K562 (cell line): ENCODE measurements around the gene ABCC10. TPM values are rescaled to one million over a fixed set of nuclear protein-coding genes. Genes with fewer than 3 reads are reported as not detected.
A peak's percentile ranks its signal among the peaks of the same experiment; 100 is the strongest.

ENCODE experiments used
- ATAC-seq: fragments of 200-7000 bp; cut with Tn5 transposase; 3 replicates; pipeline ENCODE4 v1.9.1; 2020; ENCODE audit warnings: moderate library complexity
- BruUV-seq: library from RNA; stranded (reverse); fragments of 400-500 nt; replicated peaks from 2 replicates; lab custom pipeline; 2021; lab: Mats Ljungman, UMichigan
- CTCF ChIA-PET: fragments of 300-600 bp; formaldehyde crosslinking; extraction: SDS; loops from one replicate; lab custom pipeline; 2021; ENCODE audit warnings: low intra/inter-chr PET ratio; lab: Yijun Ruan, JAX
- POLR2A ChIA-PET: fragments of 300-600, 350-650 bp; sonication (Branson Sonifier 250); formaldehyde crosslinking; extraction: SDS; loops from one replicate; lab custom pipeline; 2021; ENCODE audit warnings: antibody characterized with exemption, inconsistent platforms; lab: Yijun Ruan, JAX
- DNase-seq, 4 experiments: peaks; one replicate each; pipeline versions ENCODE4 v3.0.0 to v3.0.0-alpha.2; 2011 to 2018; ENCODE audit warnings: low spot score in 3 of 4, mixed read lengths in 3 of 4; ENCODE audit errors: extremely low read depth in 1 of 4
- FAIRE-seq: peaks from 2 replicates; lab custom pipeline; 2011; peaks lifted over from hg19 to GRCh38; lab: Jason Lieb, UNC
- H2AFZ ChIP-seq: 2 replicates; pipeline ENCODE4 v1.6.0; 2011; ENCODE audit warnings: low read depth, low read length, control low read depth, inconsistent platforms
- H3K27ac ChIP-seq: fragments of 200-600 bp; 3 replicates; pipeline ENCODE4 v1.8.0; 2011; ENCODE audit warnings: low read depth, mild to moderate bottlenecking, control low read depth, inconsistent platforms, low read length, moderate library complexity, mixed read lengths; ENCODE audit errors: extremely low read depth
- H3K27me3 ChIP-seq, 2 experiments: fragments of 300-600 bp in 1 of 2; 2 replicates in 1 of 2; 3 replicates in 1 of 2; pipeline versions ENCODE4 v1.6.0 to v1.8.0; 2011; ENCODE audit warnings: inconsistent platforms in 2 of 2, low read length in 2 of 2, mild to moderate bottlenecking in 1 of 2, mixed read lengths in 1 of 2, moderate library complexity in 1 of 2; ENCODE audit not compliant: control insufficient read depth in 2 of 2, insufficient read depth in 2 of 2
- H3K36me3 ChIP-seq: fragments of 300-600 bp; 3 replicates; pipeline ENCODE4 v1.8.0; 2011; ENCODE audit warnings: mild to moderate bottlenecking, low read length, inconsistent platforms; ENCODE audit not compliant: control insufficient read depth, insufficient read depth
- H3K4me1 ChIP-seq, 2 experiments: fragments of 200-600 bp in 1 of 2; replicated peaks in 1 of 2; 2 replicates in 1 of 2; 3 replicates in 1 of 2; pipeline versions ENCODE4 v1.5.1 to v1.8.0; 2011; ENCODE audit warnings: inconsistent platforms in 2 of 2, low read length in 2 of 2, mild to moderate bottlenecking in 1 of 2, mixed read lengths in 1 of 2, moderate library complexity in 1 of 2; ENCODE audit not compliant: control insufficient read depth in 2 of 2, insufficient read depth in 2 of 2
- H3K4me2 ChIP-seq: 2 replicates; pipeline ENCODE4 v1.6.1; 2011; ENCODE audit warnings: low read length, control low read depth, inconsistent platforms, mixed read lengths; ENCODE audit not compliant: insufficient read depth
- H3K4me3 ChIP-seq: fragments of 200-600 bp; sonication (generic), shearing (Covaris generic); 2 replicates; pipeline ENCODE4 v1.5.1; 2016; ENCODE audit warnings: control low read depth, inconsistent platforms
- H3K79me2 ChIP-seq: fragments of 200-600 bp; 3 replicates; pipeline ENCODE4 v1.8.0; 2011; ENCODE audit warnings: low read length, inconsistent platforms; ENCODE audit not compliant: control insufficient read depth, insufficient read depth
- H3K9ac ChIP-seq, 2 experiments: 2 replicates each; pipeline versions ENCODE4 v1.6.0 to v1.6.1; 2011; ENCODE audit warnings: low read depth in 2 of 2, low read length in 2 of 2, control low read depth in 1 of 2, inconsistent platforms in 1 of 2, mild to moderate bottlenecking in 1 of 2, mixed read lengths in 1 of 2; ENCODE audit not compliant: insufficient read depth in 1 of 2
- H3K9me1 ChIP-seq: one replicate; pipeline ENCODE4 v1.6.0; 2011; ENCODE audit warnings: inconsistent platforms, mild to moderate bottlenecking, low read length, moderate library complexity; ENCODE audit not compliant: control insufficient read depth, insufficient read depth
- H3K9me3 ChIP-seq: replicated peaks from 2 replicates; pipeline ENCODE4 v1.5.1; 2011; ENCODE audit warnings: low read depth, low read length, inconsistent platforms; ENCODE audit not compliant: control insufficient read depth, insufficient read depth
- H4K20me1 ChIP-seq: replicated peaks from 2 replicates; pipeline ENCODE4 v1.6.1; 2011; ENCODE audit warnings: low read length, inconsistent platforms, mixed read lengths; ENCODE audit not compliant: control insufficient read depth, insufficient read depth
- HDAC2 ChIP-seq: fragments of 450-650 bp; IDR thresholded peaks from 2 replicates; pipeline ENCODE4 v1.6.1; 2016; ENCODE audit warnings: mild to moderate bottlenecking
- NR4A1 ChIP-seq, 2 experiments: fragments of 250-450 bp in 1 of 2; fragments of 450-650 bp in 1 of 2; sonication (Bioruptor Pico) in 1 of 2; IDR thresholded peaks; 2 replicates each; pipeline versions ENCODE4 v1.4.0 to v1.6.1; 2016 to 2020; ENCODE audit warnings: mild to moderate bottlenecking in 2 of 2, missing compliant biosample characterization in 1 of 2, missing genetic modification characterization in 1 of 2, moderate library complexity in 1 of 2
- POLR2AphosphoS2 ChIP-seq: IDR thresholded peaks from 2 replicates; pipeline ENCODE4 v1.6.1; 2012; ENCODE audit warnings: low read length, improper control_type of control experiment
- SIN3B ChIP-seq: fragments of 450-650 bp; IDR thresholded peaks from 2 replicates; pipeline ENCODE4 v1.6.1; 2017; ENCODE audit warnings: low read depth, mild to moderate bottlenecking, moderate library complexity
- SMAD1 ChIP-seq: fragments of 150-350 bp; IDR thresholded peaks from 2 replicates; pipeline ENCODE4 v1.6.1; 2014; ENCODE audit warnings: low read length, low read depth; ENCODE audit not compliant: partially characterized antibody
- SRSF3 ChIP-seq: fragments of 200-400 bp; formaldehyde crosslinking; IDR thresholded peaks from 2 replicates; pipeline ENCODE4 v1.6.1; 2016; ENCODE audit warnings: mild to moderate bottlenecking, low read length, moderate library complexity; ENCODE audit not compliant: insufficient read depth
- TEAD2 ChIP-seq: fragments of 450-650 bp; IDR thresholded peaks from 2 replicates; pipeline ENCODE4 v1.6.1; 2016; ENCODE audit warnings: missing genetic modification characterization, control low read depth, missing compliant biosample characterization
- ZNF354B ChIP-seq: fragments of 250-450 bp; sonication (Bioruptor Pico); IDR thresholded peaks from 2 replicates; pipeline ENCODE4 v1.4.0; 2020
- ZNF695 ChIP-seq: fragments of 450-650 bp; formaldehyde crosslinking; IDR thresholded peaks from 2 replicates; pipeline ENCODE4 v1.4.0; 2020; ENCODE audit warnings: mild to moderate bottlenecking, moderate library complexity
- ZNF77 ChIP-seq: fragments of 250-450 bp; sonication (Bioruptor Pico); IDR thresholded peaks from 2 replicates; pipeline ENCODE4 v1.5.0; 2020
- WGBS: fragments of 100-300 bp; shearing (Covaris generic); methylation state at CpG from one replicate; pipeline ENCODE4 v1.1.6; 2016; ENCODE audit warnings: low coverage, mixed read lengths; ENCODE audit not compliant: insufficient coverage; ENCODE audit errors: missing lambda C conversion rate; 5-methylcytosine and 5-hydroxymethylcytosine counted together
- in situ Hi-C: fragments of 300-500 bp; cut with MboI; formaldehyde crosslinking; loops from 4 replicates; pipeline ENCODE4 v1.15.0; 2018; ENCODE audit warnings: inconsistent platforms, mixed read lengths
- intact Hi-C: fragments of 100-400 bp; cut with micrococcal nuclease; formaldehyde crosslinking; loops from 2 replicates; pipeline ENCODE4 v1.14.2; 2022
- polyA plus RNA-seq, 8 experiments: library from polyadenylated mRNA; depleted of rRNA in 4 of 8; stranded (reverse) in 5 of 8; unstranded in 3 of 8; fragments of >200 nt; fragmentation: Nextera tagmentation in 2 of 8; fragmentation: Illumina TruSeq in 1 of 8; extraction: Ambion mirVana in 2 of 8; extraction: Trizol in 1 of 8; gene quantifications; 2 replicates each; pipeline versions ENCODE4 v1.2.1 to v1.2.3, GENCODE V29; 2011 to 2014; ENCODE audit warnings: inconsistent platforms in 1 of 8, missing spikeins in 1 of 8
- total RNA-seq, 7 experiments: library from RNA; depleted of rRNA in 6 of 7; stranded (reverse); fragments of >200 nt in 6 of 7; fragmentation: Illumina TruSeq in 2 of 7; extraction: Trizol in 2 of 7; gene quantifications; 2 replicates each; pipeline versions ENCODE4 v1.2.1 to v1.2.3, GENCODE V29; 2011 to 2021; ENCODE audit warnings: low replicate concordance in 1 of 7
- TF ChIP-seq, protein P1 (sequence below): fragments of 450-650 bp; IDR thresholded peaks from 2 replicates; pipeline ENCODE4 v1.6.1; 2017; ENCODE audit warnings: antibody characterized with exemption
- TF ChIP-seq, protein P2 (sequence below), 2 experiments: fragments of 200-800 bp in 1 of 2; sonication (Bioruptor generic) in 1 of 2; sonication (generic) in 1 of 2; formaldehyde crosslinking in 1 of 2; IDR thresholded peaks in 1 of 2; conservative IDR thresholded peaks in 1 of 2; 2 replicates each; pipeline versions ENCODE4 v1.5.0 to v1.6.1; 2016 to 2020; ENCODE audit warnings: missing compliant biosample characterization in 1 of 2, missing genetic modification characterization in 1 of 2, missing genetic modification reagents in 1 of 2
- TF ChIP-seq, protein P3 (sequence below), 2 experiments: fragments of 450-650 bp in 1 of 2; sonication (generic) in 1 of 2; formaldehyde crosslinking; conservative IDR thresholded peaks; 2 replicates each; pipeline versions ENCODE4 v1.4.0 to v1.8.1; 2020 to 2022; ENCODE audit warnings: mild to moderate bottlenecking in 1 of 2, missing genetic modification reagents in 1 of 2

Gene ABCC10
- total and polyA plus RNA-seq, 9 of the 15 experiments (the other 6 are each of a cell fraction or from before 2014, with no cell fraction given) = 2.4 to 29.1 (median 13.7) TPM

DNA sequence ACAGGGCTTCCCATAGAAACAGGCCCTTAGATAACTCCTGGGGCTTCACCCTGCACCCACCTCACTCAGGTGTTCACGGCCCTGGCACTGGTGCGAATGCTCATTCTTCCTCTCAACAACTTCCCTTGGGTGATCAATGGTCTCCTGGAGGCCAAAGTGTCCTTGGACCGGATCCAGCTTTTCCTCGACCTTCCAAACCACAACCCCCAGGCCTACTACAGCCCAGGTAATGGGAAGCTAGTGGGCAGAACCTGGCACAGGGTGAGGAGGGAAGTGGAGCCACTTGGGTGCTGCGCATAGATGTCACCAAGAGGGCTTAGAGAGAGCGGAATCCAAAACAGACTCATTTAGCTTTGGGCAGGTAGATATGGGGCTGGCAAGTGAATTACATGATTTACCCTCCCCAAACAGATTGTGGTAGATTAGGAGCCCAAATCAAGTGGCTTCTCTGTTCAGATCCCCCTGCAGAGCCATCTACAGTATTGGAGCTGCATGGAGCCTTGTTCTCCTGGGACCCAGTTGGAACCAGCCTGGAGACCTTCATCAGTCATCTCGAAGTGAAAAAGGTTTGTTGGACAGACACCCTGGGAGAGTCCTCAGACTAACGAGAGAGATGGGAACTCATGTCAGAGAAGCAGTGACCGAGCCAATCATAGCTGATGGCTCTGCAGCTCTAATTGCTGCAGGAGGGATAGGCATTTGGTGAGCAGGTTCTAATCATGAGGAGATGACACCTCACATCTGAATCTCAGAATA is 8.5 kb downstream of the ABCC10 start:
- no TSS peak for BruUV-seq
- intact Hi-C loops (no loop called here), in situ Hi-C loops (no loop called here)
- no peak for DNase-seq
- TF ChIP-seq NR4A1 (CRISPR knock-in tag; IDR thresholded peaks at IDR 0.05) = no peak
- TF ChIP-seq NR4A1 (tag; IDR thresholded peaks at IDR 0.05) = no peak
- no peak for TF ChIP-seq SRSF3
- TF ChIP-seq ZNF695 (CRISPR knock-in tag) = no peak
- TF ChIP-seq, protein P1, sequence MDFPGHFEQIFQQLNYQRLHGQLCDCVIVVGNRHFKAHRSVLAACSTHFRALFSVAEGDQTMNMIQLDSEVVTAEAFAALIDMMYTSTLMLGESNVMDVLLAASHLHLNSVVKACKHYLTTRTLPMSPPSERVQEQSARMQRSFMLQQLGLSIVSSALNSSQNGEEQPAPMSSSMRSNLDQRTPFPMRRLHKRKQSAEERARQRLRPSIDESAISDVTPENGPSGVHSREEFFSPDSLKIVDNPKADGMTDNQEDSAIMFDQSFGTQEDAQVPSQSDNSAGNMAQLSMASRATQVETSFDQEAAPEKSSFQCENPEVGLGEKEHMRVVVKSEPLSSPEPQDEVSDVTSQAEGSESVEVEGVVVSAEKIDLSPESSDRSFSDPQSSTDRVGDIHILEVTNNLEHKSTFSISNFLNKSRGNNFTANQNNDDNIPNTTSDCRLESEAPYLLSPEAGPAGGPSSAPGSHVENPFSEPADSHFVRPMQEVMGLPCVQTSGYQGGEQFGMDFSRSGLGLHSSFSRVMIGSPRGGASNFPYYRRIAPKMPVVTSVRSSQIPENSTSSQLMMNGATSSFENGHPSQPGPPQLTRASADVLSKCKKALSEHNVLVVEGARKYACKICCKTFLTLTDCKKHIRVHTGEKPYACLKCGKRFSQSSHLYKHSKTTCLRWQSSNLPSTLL = no peak
- no peak for TF ChIP-seq HDAC2
- no peak for TF ChIP-seq ZNF77
- peak; percentile 14; the same call in 1 of the 2 replicates for TF ChIP-seq POLR2AphosphoS2
- TF ChIP-seq TEAD2 (tag) = no peak
- TF ChIP-seq, protein P2, sequence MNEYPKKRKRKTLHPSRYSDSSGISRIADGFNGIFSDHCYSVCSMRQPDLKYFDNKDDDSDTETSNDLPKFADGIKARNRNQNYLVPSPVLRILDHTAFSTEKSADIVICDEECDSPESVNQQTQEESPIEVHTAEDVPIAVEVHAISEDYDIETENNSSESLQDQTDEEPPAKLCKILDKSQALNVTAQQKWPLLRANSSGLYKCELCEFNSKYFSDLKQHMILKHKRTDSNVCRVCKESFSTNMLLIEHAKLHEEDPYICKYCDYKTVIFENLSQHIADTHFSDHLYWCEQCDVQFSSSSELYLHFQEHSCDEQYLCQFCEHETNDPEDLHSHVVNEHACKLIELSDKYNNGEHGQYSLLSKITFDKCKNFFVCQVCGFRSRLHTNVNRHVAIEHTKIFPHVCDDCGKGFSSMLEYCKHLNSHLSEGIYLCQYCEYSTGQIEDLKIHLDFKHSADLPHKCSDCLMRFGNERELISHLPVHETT (CRISPR knock-in tag; conservative IDR thresholded peaks at IDR 0.05 in 1 of 2, IDR thresholded peaks at IDR 0.05 in 1 of 2) = 0 out of 4 replicates have a peak, but pooled peaks of 1 of the 2 experiments have one; percentile 66
- TF ChIP-seq SMAD1 = no peak
- no peak for TF ChIP-seq ZNF354B (CRISPR knock-in tag)
- TF ChIP-seq, protein P3, sequence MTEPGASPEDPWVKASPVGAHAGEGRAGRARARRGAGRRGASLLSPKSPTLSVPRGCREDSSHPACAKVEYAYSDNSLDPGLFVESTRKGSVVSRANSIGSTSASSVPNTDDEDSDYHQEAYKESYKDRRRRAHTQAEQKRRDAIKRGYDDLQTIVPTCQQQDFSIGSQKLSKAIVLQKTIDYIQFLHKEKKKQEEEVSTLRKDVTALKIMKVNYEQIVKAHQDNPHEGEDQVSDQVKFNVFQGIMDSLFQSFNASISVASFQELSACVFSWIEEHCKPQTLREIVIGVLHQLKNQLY (CRISPR knock-in tag; conservative IDR thresholded peaks at IDR 0.05) = no peak
- no peak for TF ChIP-seq SIN3B
- POLR2A ChIA-PET = interaction anchor here (0.6 to 2.4 kb wide), 6 partner anchors 7 to 254 kb away, joined by 3 to 12 read pairs (median 3); partner anchors contain the start of gene CUL9
- WGBS = 76% methylated on average over 9 of the region's 9 CpGs
- Histone ChIP-seq H3K79me2 (no peaks in the 10 kb centered on the region), H3K4me2 (no peak overlapping the region), H3K27ac (no peak overlapping the region), H3K27me3 (no peaks in the 10 kb centered on the region), H3K9me3 (no peaks in the 10 kb centered on the region), H3K36me3 (peaks cover 18% of the 10 kb centered on the region; the same call in 2 of the 3 replicates), H4K20me1 (peaks cover 3% of the 10 kb centered on the region), H3K9me1 (no peaks in the 10 kb centered on the region), H2AFZ (no peak overlapping the region), H3K4me3 (no peak overlapping the region), H3K9ac (no peak overlapping the region), H3K4me1 (peaks cover 6 to 7% of the 10 kb centered on the region in 2 experiments; a peak in 3 of 5 replicates)
- no peak for ATAC-seq
- FAIRE-seq = peak; percentile 6
- CTCF ChIA-PET = no interaction called here
